Lower lobe of right lung (tissue), 2 donors: ENCODE measurements around the gene INPP4B. TPM values are rescaled to one million over a fixed set of nuclear protein-coding genes. Genes with fewer than 3 reads are reported as not detected.

ENCODE experiments used
- ATAC-seq, 2 donors: fragments of 200-7000 bp; cut with Tn5 transposase; one replicate each; pipeline ENCODE4 v1.9.1; 2020 to 2022; ENCODE audit warnings: mild to moderate bottlenecking in 2 of 2, moderate library complexity in 2 of 2
- DNase-seq: peaks from one replicate; pipeline ENCODE4 v3.0.0-alpha.2; 2020
- H3K27ac ChIP-seq: fragments of 200-600 bp; one replicate; pipeline ENCODE4 v1.8.0; 2022
- H3K27me3 ChIP-seq: fragments of 200-600 bp; one replicate; pipeline ENCODE4 v1.8.0; 2022; ENCODE audit warnings: low read depth
- H3K36me3 ChIP-seq: fragments of 200-600 bp; one replicate; pipeline ENCODE4 v1.8.0; 2022; ENCODE audit warnings: mild to moderate bottlenecking
- H3K4me1 ChIP-seq: fragments of 200-600 bp; one replicate; pipeline ENCODE4 v1.8.0; 2022
- H3K4me3 ChIP-seq: fragments of 200-600 bp; one replicate; pipeline ENCODE4 v1.8.0; 2022; ENCODE audit warnings: mild to moderate bottlenecking
- H3K9me3 ChIP-seq: fragments of 200-600 bp; one replicate; pipeline ENCODE4 v1.8.0; 2022
- CTCF ChIP-seq: fragments of 200-600 bp; IDR thresholded peaks from one replicate; pipeline ENCODE4 v1.8.0; 2022; ENCODE audit warnings: antibody characterized with exemption, mild to moderate bottlenecking
- intact Hi-C: fragments of 100-400 bp; cut with DNase I; formaldehyde crosslinking; loops from one replicate; pipeline ENCODE4 v1.11.0; 2022
- total RNA-seq: library from RNA; stranded (reverse); fragmentation: NEBNext Ultra II Directional; extraction: Animal tissue kit (Norgen Biotek cat#: 25700); gene quantifications from one replicate; pipeline ENCODE4 v1.2.1, GENCODE V29; 2021
- donor health status: DM: no; HTN: yes; CAD: no; lungs with severe emphysema.

The INPP4B gene
- total RNA-seq, 1 donor from 2014 or later, result 12.1 TPM

GRCh38 chr4:142104041-142104440 lies 742.1 kb downstream of the INPP4B start:
- Histone ChIP-seq H3K9me3 (no peaks in the 10 kb centered on the region), H3K27me3 (no peaks in the 10 kb centered on the region), H3K27ac (no peak overlapping the region), H3K4me1 (no peaks in the 10 kb centered on the region), H3K4me3 (no peak overlapping the region), H3K36me3 (no peaks in the 10 kb centered on the region)
- ATAC-seq (no peak), DNase-seq (no peak)
- intact Hi-C loops, result no loop called here
- TF ChIP-seq CTCF, result no peak

GRCh38 chr4:142101401-142101800 lies 744.7 kb downstream of the INPP4B start:
- no peak for DNase-seq
- intact Hi-C loops, result no loop called here
- no peak overlapping the region for H3K27ac ChIP-seq
- H3K4me1 ChIP-seq, result no peaks in the 10 kb centered on the region
- ATAC-seq, result no peak
- no peaks in the 10 kb centered on the region for H3K9me3 ChIP-seq
- TF ChIP-seq CTCF, result no peak
- no peaks in the 10 kb centered on the region for H3K36me3 ChIP-seq
- no peak overlapping the region for H3K4me3 ChIP-seq
- no peaks in the 10 kb centered on the region for H3K27me3 ChIP-seq

- Histone ChIP-seq H3K9me3 (no peaks in the 10 kb centered on the region), H3K4me1 (no peaks in the 10 kb centered on the region), H3K27ac (no peak overlapping the region), H3K36me3 (no peaks in the 10 kb centered on the region), H3K4me3 (no peak overlapping the region), H3K27me3 (no peaks in the 10 kb centered on the region)
- DNase-seq, result no peak
- intact Hi-C loops, result no loop called here
- no peak for ATAC-seq
- no peak for TF ChIP-seq CTCF
These were observed 745.2 kb downstream of the INPP4B start for GRCh38 chr4:142100941-142101340.

GRCh38 chr4:142098900-142099545 lies 747.1 kb downstream of the INPP4B start:
- Histone ChIP-seq H3K36me3 (no peaks in the 10 kb centered on the region), H3K4me1 (no peaks in the 10 kb centered on the region), H3K4me3 (no peak overlapping the region), H3K27ac (no peak overlapping the region), H3K27me3 (no peaks in the 10 kb centered on the region), H3K9me3 (no peaks in the 10 kb centered on the region)
- ATAC-seq (no peak), DNase-seq (no peak)
- intact Hi-C loops, result no loop called here
- no peak for TF ChIP-seq CTCF

GRCh38 chr4:142098380-142098779 lies 747.7 kb downstream of the INPP4B start:
- DNase-seq, result no peak
- no peaks in the 10 kb centered on the region for H3K27me3 ChIP-seq
- intact Hi-C loops, result no loop called here
- no peak overlapping the region for H3K4me3 ChIP-seq
- no peak for TF ChIP-seq CTCF
- H3K36me3 ChIP-seq, result no peaks in the 10 kb centered on the region
- H3K27ac ChIP-seq, result no peak overlapping the region
- H3K4me1 ChIP-seq, result no peaks in the 10 kb centered on the region
- no peaks in the 10 kb centered on the region for H3K9me3 ChIP-seq
- ATAC-seq, result no peak
